Peyer's patch (tissue), 4 donors: Measurements from ENCODE around the gene ARHGEF2.

Experiments
- POLR2A ChIP-seq, 2 donors: fragments of 450-650 bp; IDR thresholded peaks; one replicate each; pipeline ENCODE4 v1.5.1; 2017; ENCODE audit warnings: antibody characterized with exemption in 2 of 2, mild to moderate bottlenecking in 2 of 2, moderate library complexity in 2 of 2
- TF ChIP-seq, protein P1 (sequence below), 6 experiments: fragments of 450-650 bp in 4 of 6; fragments of 200-600 bp in 2 of 6; sonication (generic) in 1 of 6; IDR thresholded peaks; one replicate each; pipeline ENCODE4 v1.5.1; 2017 to 2019; ENCODE audit warnings: antibody characterized with exemption in 6 of 6, mild to moderate bottlenecking in 3 of 6, moderate library complexity in 1 of 6

DNA sequence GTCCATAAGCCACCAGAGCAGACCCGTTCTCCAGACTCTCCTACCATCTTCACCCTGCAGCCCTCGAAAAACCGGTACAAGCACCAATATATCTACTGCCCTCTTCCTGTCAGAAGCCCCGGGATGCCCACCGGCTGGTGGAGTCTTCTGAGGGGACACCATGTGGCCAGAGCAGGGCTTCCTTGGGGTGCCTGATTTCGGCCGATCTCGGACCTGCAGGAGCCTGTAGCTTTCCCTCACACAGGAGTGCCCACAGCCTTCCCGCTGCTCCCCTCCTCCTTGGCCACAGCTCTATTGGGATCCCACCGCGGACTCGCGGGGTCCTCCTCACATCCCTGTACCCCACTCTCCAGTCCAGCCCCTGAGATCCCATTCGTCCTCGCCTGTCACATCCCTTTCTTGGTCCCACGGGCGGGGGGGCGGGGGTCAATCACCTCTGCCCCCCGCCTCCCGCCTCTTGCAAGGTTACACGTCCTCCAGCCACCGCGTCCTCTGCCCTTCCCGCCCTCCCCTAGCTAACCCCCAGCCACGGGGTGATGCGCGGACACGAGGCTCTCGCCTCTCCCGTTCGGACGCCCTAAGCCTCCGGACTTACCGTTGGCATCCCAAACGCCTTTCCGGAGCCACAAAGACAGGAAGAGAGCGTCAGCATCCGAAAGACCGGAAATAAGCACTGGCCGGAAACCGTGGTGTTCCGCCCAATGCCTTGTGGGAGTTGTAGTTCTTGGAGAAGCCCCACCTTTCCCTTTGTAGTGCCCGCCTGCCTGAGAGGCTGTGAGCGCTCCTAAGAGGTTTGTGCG, 42.1 kb upstream of the ARHGEF2 start, which contains the start of gene SSR2:
- TF ChIP-seq, protein P1, sequence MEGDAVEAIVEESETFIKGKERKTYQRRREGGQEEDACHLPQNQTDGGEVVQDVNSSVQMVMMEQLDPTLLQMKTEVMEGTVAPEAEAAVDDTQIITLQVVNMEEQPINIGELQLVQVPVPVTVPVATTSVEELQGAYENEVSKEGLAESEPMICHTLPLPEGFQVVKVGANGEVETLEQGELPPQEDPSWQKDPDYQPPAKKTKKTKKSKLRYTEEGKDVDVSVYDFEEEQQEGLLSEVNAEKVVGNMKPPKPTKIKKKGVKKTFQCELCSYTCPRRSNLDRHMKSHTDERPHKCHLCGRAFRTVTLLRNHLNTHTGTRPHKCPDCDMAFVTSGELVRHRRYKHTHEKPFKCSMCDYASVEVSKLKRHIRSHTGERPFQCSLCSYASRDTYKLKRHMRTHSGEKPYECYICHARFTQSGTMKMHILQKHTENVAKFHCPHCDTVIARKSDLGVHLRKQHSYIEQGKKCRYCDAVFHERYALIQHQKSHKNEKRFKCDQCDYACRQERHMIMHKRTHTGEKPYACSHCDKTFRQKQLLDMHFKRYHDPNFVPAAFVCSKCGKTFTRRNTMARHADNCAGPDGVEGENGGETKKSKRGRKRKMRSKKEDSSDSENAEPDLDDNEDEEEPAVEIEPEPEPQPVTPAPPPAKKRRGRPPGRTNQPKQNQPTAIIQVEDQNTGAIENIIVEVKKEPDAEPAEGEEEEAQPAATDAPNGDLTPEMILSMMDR (IDR thresholded peaks at IDR 0.05): no peak
- peak in 1 of 2 donors; percentile 59 for TF ChIP-seq POLR2A (IDR thresholded peaks at IDR 0.05)
